ENCODE data around the gene CAMK4.

GRCh38 chr5:111488353-111488752 is 264.2 kb downstream of the CAMK4 start:
- TF ChIP-seq, protein P1, sequence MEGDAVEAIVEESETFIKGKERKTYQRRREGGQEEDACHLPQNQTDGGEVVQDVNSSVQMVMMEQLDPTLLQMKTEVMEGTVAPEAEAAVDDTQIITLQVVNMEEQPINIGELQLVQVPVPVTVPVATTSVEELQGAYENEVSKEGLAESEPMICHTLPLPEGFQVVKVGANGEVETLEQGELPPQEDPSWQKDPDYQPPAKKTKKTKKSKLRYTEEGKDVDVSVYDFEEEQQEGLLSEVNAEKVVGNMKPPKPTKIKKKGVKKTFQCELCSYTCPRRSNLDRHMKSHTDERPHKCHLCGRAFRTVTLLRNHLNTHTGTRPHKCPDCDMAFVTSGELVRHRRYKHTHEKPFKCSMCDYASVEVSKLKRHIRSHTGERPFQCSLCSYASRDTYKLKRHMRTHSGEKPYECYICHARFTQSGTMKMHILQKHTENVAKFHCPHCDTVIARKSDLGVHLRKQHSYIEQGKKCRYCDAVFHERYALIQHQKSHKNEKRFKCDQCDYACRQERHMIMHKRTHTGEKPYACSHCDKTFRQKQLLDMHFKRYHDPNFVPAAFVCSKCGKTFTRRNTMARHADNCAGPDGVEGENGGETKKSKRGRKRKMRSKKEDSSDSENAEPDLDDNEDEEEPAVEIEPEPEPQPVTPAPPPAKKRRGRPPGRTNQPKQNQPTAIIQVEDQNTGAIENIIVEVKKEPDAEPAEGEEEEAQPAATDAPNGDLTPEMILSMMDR (IDR thresholded peaks at IDR 0.05): no peak
- no peak for TF ChIP-seq EZH2 (IDR thresholded peaks at IDR 0.05)
